HG03097 (cell line): ENCODE results near the gene USF2.

ENCODE experiments used
- ATAC-seq: cut with Tn5 transposase; IDR thresholded peaks from one replicate; pipeline ENCODE4 v1.9.1; 2021; ENCODE audit not compliant: unreplicated experiment, low FRiP score

Gene USF2

GRCh38 chr19:35316560-35316959 lies 47.8 kb downstream of the USF2 start:
- no peak for ATAC-seq

GRCh38 chr19:35317464-35318043 lies 48.8 kb downstream of the USF2 start:
- no peak for ATAC-seq

- ATAC-seq = no peak
Measured at GRCh38 chr19:35318679-35319448, 50.1 kb downstream of the USF2 start.

GRCh38 chr19:35320065-35320713 lies 51.4 kb downstream of the USF2 start:
- ATAC-seq = no peak

- ATAC-seq = no peak
Measured at GRCh38 chr19:35321291-35321690, 52.5 kb downstream of the USF2 start.

- no peak for ATAC-seq
Measured at GRCh38 chr19:35322014-35322413, 53.3 kb downstream of the USF2 start.

- no peak for ATAC-seq
Measured at GRCh38 chr19:35327642-35328041, 58.9 kb downstream of the USF2 start.

GRCh38 chr19:35328851-35329285 lies 60.1 kb downstream of the USF2 start, which contains the start of gene CD22:
CD22 (plus strand) TSS chr19:35329187; CDS start chr19:35332041, 2,854 bp downstream.
- ATAC-seq = no peak

GRCh38 chr19:35329323-35329722 lies 60.6 kb downstream of the USF2 start:
- ATAC-seq = no peak
